ENCODE results near the gene TRIM50.
"Not testable (repeated sequence)": the region's sequence is repeated elsewhere in the genome, so short reads cannot be mapped to it uniquely, and the experiment has no call there.

DNA sequence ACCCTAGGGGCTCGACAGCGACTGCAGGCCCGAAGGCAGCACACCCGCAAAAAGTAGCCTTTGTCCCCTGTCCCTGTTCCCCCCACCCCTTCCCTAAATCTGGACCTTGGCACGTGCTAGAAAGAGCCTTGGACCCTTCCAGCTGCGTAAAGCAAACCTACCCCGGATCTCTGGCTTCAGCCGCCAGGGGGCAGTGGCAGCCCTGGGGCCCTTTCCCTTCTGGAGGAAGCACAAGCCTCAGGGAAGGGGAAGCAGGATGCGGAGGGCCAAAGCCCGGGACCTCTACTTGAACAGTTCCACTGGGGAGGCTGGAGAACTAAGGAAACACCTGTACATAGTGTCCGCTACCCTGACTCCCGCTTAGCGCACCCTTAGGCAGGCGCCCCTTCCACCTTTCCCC, 26.8 kb downstream of the TRIM50 start:
- TF ChIP-seq, protein P1, sequence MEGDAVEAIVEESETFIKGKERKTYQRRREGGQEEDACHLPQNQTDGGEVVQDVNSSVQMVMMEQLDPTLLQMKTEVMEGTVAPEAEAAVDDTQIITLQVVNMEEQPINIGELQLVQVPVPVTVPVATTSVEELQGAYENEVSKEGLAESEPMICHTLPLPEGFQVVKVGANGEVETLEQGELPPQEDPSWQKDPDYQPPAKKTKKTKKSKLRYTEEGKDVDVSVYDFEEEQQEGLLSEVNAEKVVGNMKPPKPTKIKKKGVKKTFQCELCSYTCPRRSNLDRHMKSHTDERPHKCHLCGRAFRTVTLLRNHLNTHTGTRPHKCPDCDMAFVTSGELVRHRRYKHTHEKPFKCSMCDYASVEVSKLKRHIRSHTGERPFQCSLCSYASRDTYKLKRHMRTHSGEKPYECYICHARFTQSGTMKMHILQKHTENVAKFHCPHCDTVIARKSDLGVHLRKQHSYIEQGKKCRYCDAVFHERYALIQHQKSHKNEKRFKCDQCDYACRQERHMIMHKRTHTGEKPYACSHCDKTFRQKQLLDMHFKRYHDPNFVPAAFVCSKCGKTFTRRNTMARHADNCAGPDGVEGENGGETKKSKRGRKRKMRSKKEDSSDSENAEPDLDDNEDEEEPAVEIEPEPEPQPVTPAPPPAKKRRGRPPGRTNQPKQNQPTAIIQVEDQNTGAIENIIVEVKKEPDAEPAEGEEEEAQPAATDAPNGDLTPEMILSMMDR (IDR thresholded peaks at IDR 0.05) = not testable (repeated sequence)
- TF ChIP-seq POLR2AphosphoS5, POLR2A (IDR thresholded peaks at IDR 0.05): not testable (repeated sequence)
